ENCODE results near the gene MSMO1. TPM values are rescaled to one million over a fixed set of nuclear protein-coding genes. Genes with fewer than 3 reads are reported as not detected.

Gene MSMO1
- total and polyA plus RNA-seq, 2 of the 8 experiments (the other 6 are each of a cell fraction or from before 2014, with no cell fraction given), result 79.8 to 109 TPM

- no peak for DNase-seq (ENCODE audit: low read depth in 1 of 2, low spot score in 2 of 2)
- Histone ChIP-seq H3K27ac (ENCODE audit: low read depth, low read length) (no peak overlapping the region), H3K4me3 (ENCODE audit: extremely low read depth in 1 of 4, insufficient read depth in 2 of 4, low read depth in 3 of 4, low read length in 4 of 4) (no peak overlapping the region), H4K8ac (ENCODE audit: extremely low read depth, insufficient read depth, low read length) (no peak overlapping the region), H3K23ac (ENCODE audit: insufficient read length) (no peak overlapping the region), H3K56ac (replicated peaks; ENCODE audit: insufficient read length, low read depth, low read length) (no peak overlapping the region), H2BK12ac (ENCODE audit: low read depth, low read length) (no peak overlapping the region), H3K36me3 (ENCODE audit: control insufficient read depth in 2 of 4, insufficient read depth in 4 of 4, low read length in 3 of 4) (peaks cover 0 to 5% (median 1%) of the 10 kb centered on the region in 4 experiments; a peak in 2 of 8 replicates), H4K91ac (replicated peaks; ENCODE audit: insufficient read length, low read length) (no peak overlapping the region), H3K18ac (ENCODE audit: extremely low read depth, low read length) (no peak overlapping the region), H3K9ac (replicated peaks in 1 of 4; ENCODE audit: extremely low read depth in 1 of 4, low read depth in 3 of 4, low read length in 3 of 4) (no peak overlapping the region), H3K4ac (replicated peaks; ENCODE audit: insufficient read length, low read depth, low read length) (no peak overlapping the region), H3K23me2 (ENCODE audit: low read depth, low read length) (no peaks in the 10 kb centered on the region), H3K4me1 (replicated peaks in 1 of 4; ENCODE audit: control insufficient read depth in 3 of 4, insufficient read depth in 4 of 4, low read length in 3 of 4) (no peaks in the 10 kb centered on the region), H4K5ac (ENCODE audit: insufficient read length, low read depth, low read length) (no peak overlapping the region), H2BK5ac (ENCODE audit: low read depth, low read length) (no peak overlapping the region), H2AK5ac (ENCODE audit: low read depth, low read length) (no peak overlapping the region), H2BK120ac (replicated peaks; ENCODE audit: low read depth, low read length) (no peak overlapping the region), H3K27me3 (replicated peaks in 1 of 4; ENCODE audit: control insufficient read depth in 3 of 4, extremely low read depth in 1 of 4, insufficient read depth in 3 of 4, low read length in 3 of 4) (no peaks in the 10 kb centered on the region), H2BK20ac (ENCODE audit: low read length) (no peak overlapping the region), H3K4me2 (ENCODE audit: insufficient read depth in 1 of 2, low read depth in 2 of 2, low read length in 2 of 2) (no peak overlapping the region), H2BK15ac (ENCODE audit: low read length) (no peak overlapping the region), H3K14ac (ENCODE audit: insufficient read length) (no peak overlapping the region), H4K20me1 (replicated peaks in 1 of 2; ENCODE audit: control insufficient read depth in 1 of 2, insufficient read depth in 2 of 2, low read length in 2 of 2) (no peaks in the 10 kb centered on the region), H2AFZ (ENCODE audit: low read length) (no peak overlapping the region), H3K79me2 (ENCODE audit: control insufficient read depth in 1 of 2, insufficient read depth in 2 of 2, low read length in 2 of 2) (no peaks in the 10 kb centered on the region), H3K9me3 (ENCODE audit: insufficient read depth in 2 of 2, low read depth in 1 of 2, low read length in 1 of 2) (peaks cover 0 to 7% of the 10 kb centered on the region in 2 experiments; a peak in 1 of 4 replicates), H3K79me1 (ENCODE audit: low read depth, low read length) (no peaks in the 10 kb centered on the region)
- 93% methylated on average over 2 of the region's 2 CpGs; no CpG with 5 or more reads in 1 of the 2 experiments for WGBS, 2 experiments (ENCODE audit: extremely low coverage in 1 of 2, insufficient coverage in 1 of 2, insufficient read length in 1 of 2, insufficient replicate concordance in 2 of 2, low coverage in 1 of 2, low lambda C conversion rate in 2 of 2, missing lambda C conversion rate in 1 of 2)
- CTCF ChIA-PET (ENCODE audit: partially characterized antibody), result interaction anchor here (0.6 kb wide), 1 partner anchor 142 kb away, joined by 4 read pairs; no protein-coding TSS in a partner anchor
- POLR2A ChIA-PET (ENCODE audit: partially characterized antibody), result interaction anchor here (1.2 kb wide), 1 partner anchor 15 kb away, joined by 3 read pairs; the partner anchor contains the start of gene MSMO1
- FAIRE-seq, result no peak
- TF ChIP-seq EP300 (IDR thresholded peaks at IDR 0.05; ENCODE audit: borderline replicate concordance in 1 of 2, low read depth in 2 of 2, low read length in 2 of 2) (no peak), ASH2L (IDR thresholded peaks at IDR 0.05; ENCODE audit: low read length) (no peak), KDM1A (IDR thresholded peaks at IDR 0.05; ENCODE audit: borderline replicate concordance, low read length) (no peak), SIRT6 (IDR thresholded peaks at IDR 0.05; ENCODE audit: low read length) (no peak), JUND (IDR thresholded peaks at IDR 0.05; ENCODE audit: low read length) (no peak), SIN3A (conservative IDR thresholded peaks at IDR 0.05 in 1 of 2, IDR thresholded peaks at IDR 0.05 in 1 of 2; ENCODE audit: low read depth in 1 of 2, low read length in 2 of 2) (no peak), RXRA (IDR thresholded peaks at IDR 0.05; ENCODE audit: insufficient read depth, low read depth, low read length) (no peak), CTBP2 (IDR thresholded peaks at IDR 0.05; ENCODE audit: borderline replicate concordance, insufficient read depth, insufficient read length, low read length) (no peak), POLR2AphosphoS5 (IDR thresholded peaks at IDR 0.05; ENCODE audit: low read depth, low read length) (no peak), CTCF (IDR thresholded peaks at IDR 0.05; ENCODE audit: control extremely low read depth in 1 of 3, insufficient read depth in 1 of 3, low read depth in 1 of 3, low read length in 3 of 3) (no peak), CBX5 (IDR thresholded peaks at IDR 0.05; ENCODE audit: low read depth, low read length) (no peak)
Observed at GRCh38 chr4:165312506-165312905, 15.0 kb upstream of the MSMO1 start.
